Natural killer cell (primary cell): ENCODE results near the gene RAPGEF2. TPM values are rescaled to one million over a fixed set of nuclear protein-coding genes. Genes with fewer than 3 reads are reported as not detected.

Source experiments
- ATAC-seq, 3 donors: fragments of 150-1000 bp in 2 of 3; fragments of 200-7000 bp in 1 of 3; cut with Tn5 transposase; 1 replicate in 1 of 3; 2 replicates in 2 of 3; pipeline ENCODE4 v1.10.0; 2021; ENCODE audit warnings: mild to moderate bottlenecking in 2 of 3, moderate library complexity in 2 of 3
- DNase-seq, 2 donors: peaks; one replicate each; pipeline versions ENCODE4 v3.0.0 to v3.0.0-alpha.2; 2013 to 2021; ENCODE audit warnings: mixed read lengths in 1 of 2
- H3K27ac ChIP-seq: one replicate; pipeline ENCODE4 v1.5.1; 2013; ENCODE audit warnings: mild to moderate bottlenecking, low read length
- H3K27me3 ChIP-seq: one replicate; pipeline ENCODE4 v1.6.1; 2013; ENCODE audit warnings: low read length; ENCODE audit not compliant: control insufficient read depth, insufficient read depth
- H3K36me3 ChIP-seq: one replicate; pipeline ENCODE4 v1.6.1; 2013; ENCODE audit warnings: low read length; ENCODE audit not compliant: control insufficient read depth, insufficient read depth
- H3K4me1 ChIP-seq: one replicate; pipeline ENCODE4 v1.6.1; 2013; ENCODE audit warnings: low read length; ENCODE audit not compliant: control insufficient read depth, insufficient read depth
- H3K4me3 ChIP-seq: one replicate; pipeline ENCODE4 v1.5.1; 2013; ENCODE audit warnings: low read length
- H3K9me3 ChIP-seq: one replicate; pipeline ENCODE4 v1.6.1; 2013; ENCODE audit warnings: low read length; ENCODE audit not compliant: control insufficient read depth, insufficient read depth
- H3K27ac Mint-ChIP-seq, 2 donors: one replicate each; pipeline ENCODE4 v1.8.0; 2022; ENCODE audit warnings: mild to moderate bottlenecking in 2 of 2, mixed read lengths in 2 of 2, moderate library complexity in 1 of 2
- H3K27me3 Mint-ChIP-seq, 2 donors: one replicate each; pipeline ENCODE4 v1.8.0; 2022; ENCODE audit warnings: low read depth in 2 of 2, mixed read lengths in 2 of 2
- H3K36me3 Mint-ChIP-seq: one replicate; pipeline ENCODE4 v1.8.0; 2022; ENCODE audit warnings: mixed read lengths
- H3K4me1 Mint-ChIP-seq, 2 donors: one replicate each; pipeline ENCODE4 v1.8.0; 2022; ENCODE audit warnings: mixed read lengths in 2 of 2
- H3K4me3 Mint-ChIP-seq: one replicate; pipeline ENCODE4 v1.8.0; 2022; ENCODE audit warnings: mild to moderate bottlenecking, moderate library complexity, mixed read lengths
- H3K9me3 Mint-ChIP-seq, 2 donors: one replicate each; pipeline ENCODE4 v1.8.0; 2022; ENCODE audit warnings: mixed read lengths in 2 of 2
- WGBS: methylation state at CpG from one replicate; pipeline ENCODE4 v1.1.7; 2013; ENCODE audit warnings: missing lambda C conversion rate; ENCODE audit not compliant: insufficient coverage; 5-methylcytosine and 5-hydroxymethylcytosine counted together
- intact Hi-C: fragments of 100-400 bp; cut with micrococcal nuclease; formaldehyde crosslinking; loops from one replicate; pipeline ENCODE4 v1.14.2; 2022
- total RNA-seq, 4 donors: library from RNA; stranded (reverse); fragments of 120-200 nt in 1 of 4; gene quantifications; one replicate each; pipeline versions ENCODE4 v1.2.3 to v1.2.4, GENCODE V29; 2013 to 2022
- TF ChIP-seq, protein P1 (sequence below): fragments of 200-600 bp; IDR thresholded peaks from one replicate; pipeline ENCODE4 v1.8.0; 2022; ENCODE audit warnings: antibody characterized with exemption

The RAPGEF2 gene
- total RNA-seq, 3 donors from 2014 or later (not counting 1 experiment from before 2014, with no cell fraction given): 21.9 to 55.6 (median 27.6) TPM

DNA sequence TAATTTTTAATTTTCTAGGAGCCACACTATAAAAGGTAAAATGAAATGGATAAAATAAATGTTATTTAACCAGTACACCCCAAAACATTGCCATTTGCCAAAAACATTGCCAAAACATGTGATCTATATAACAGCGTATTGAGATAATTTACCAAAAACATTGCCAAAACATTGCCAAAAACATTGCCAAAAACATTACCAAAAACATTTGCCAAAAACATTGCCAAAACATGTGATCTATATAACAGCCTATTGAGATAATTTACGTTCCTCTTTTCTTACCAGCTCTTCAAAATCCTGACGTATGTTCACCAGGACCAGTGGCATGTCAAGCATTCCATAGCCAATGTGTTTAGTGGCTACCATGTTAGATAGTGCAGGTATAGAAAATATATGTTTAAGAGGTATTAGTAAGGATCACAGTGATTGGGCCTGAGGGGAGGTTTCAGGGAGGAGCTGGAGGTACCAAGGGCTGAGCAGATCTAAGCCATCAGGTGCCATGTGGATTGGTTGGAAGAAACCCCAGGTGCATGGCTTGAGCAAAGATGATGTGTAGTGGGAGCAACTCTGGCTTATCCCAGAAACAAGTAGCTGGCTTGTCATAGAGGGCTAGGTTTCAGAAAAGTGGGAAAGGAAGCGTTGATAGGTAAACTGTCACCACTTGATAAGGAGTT, 42.6 kb downstream of the RAPGEF2 start:
- ATAC-seq: no peak
- Mint-ChIP-seq H3K4me3 (no peak overlapping the region), H3K36me3 (no peaks in the 10 kb centered on the region), H3K27me3 (peaks cover 0 to 2% of the 10 kb centered on the region in 2 donors), H3K27ac (no peak overlapping the region), H3K9me3 (no peaks in the 10 kb centered on the region), H3K4me1 (no peaks in the 10 kb centered on the region)
- 97% methylated on average over 4 of the region's 4 CpGs for WGBS
- no peak overlapping the region for H3K27ac ChIP-seq
- no peak for DNase-seq
- TF ChIP-seq, protein P1, sequence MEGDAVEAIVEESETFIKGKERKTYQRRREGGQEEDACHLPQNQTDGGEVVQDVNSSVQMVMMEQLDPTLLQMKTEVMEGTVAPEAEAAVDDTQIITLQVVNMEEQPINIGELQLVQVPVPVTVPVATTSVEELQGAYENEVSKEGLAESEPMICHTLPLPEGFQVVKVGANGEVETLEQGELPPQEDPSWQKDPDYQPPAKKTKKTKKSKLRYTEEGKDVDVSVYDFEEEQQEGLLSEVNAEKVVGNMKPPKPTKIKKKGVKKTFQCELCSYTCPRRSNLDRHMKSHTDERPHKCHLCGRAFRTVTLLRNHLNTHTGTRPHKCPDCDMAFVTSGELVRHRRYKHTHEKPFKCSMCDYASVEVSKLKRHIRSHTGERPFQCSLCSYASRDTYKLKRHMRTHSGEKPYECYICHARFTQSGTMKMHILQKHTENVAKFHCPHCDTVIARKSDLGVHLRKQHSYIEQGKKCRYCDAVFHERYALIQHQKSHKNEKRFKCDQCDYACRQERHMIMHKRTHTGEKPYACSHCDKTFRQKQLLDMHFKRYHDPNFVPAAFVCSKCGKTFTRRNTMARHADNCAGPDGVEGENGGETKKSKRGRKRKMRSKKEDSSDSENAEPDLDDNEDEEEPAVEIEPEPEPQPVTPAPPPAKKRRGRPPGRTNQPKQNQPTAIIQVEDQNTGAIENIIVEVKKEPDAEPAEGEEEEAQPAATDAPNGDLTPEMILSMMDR: no peak
- H3K27me3 ChIP-seq: no peaks in the 10 kb centered on the region
- H3K9me3 ChIP-seq: no peaks in the 10 kb centered on the region
- intact Hi-C loops: no loop called here
- H3K4me3 ChIP-seq: no peak overlapping the region
- no peaks in the 10 kb centered on the region for H3K36me3 ChIP-seq
- H3K4me1 ChIP-seq: no peaks in the 10 kb centered on the region

DNA sequence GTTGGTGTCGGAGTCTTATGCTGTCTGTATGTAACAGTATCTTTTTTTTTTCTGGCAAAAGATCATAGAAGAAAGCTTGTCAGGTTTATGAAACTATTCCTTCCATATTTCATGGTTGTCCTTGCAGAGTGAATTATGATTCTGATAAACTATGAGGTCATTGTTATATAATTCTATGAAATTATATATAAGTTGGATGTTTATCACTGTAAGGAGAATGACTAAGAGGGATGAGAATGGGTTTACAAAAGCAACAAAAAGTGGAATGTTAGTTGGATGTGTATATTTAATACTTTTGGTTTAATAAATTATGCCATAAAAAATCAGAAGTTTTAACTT, 43.1 kb downstream of the RAPGEF2 start:
- Mint-ChIP-seq H3K4me1 (no peaks in the 10 kb centered on the region), H3K27ac (no peak overlapping the region), H3K27me3 (peaks cover 0 to 2% of the 10 kb centered on the region in 2 donors), H3K36me3 (no peaks in the 10 kb centered on the region), H3K9me3 (no peaks in the 10 kb centered on the region), H3K4me3 (no peak overlapping the region)
- Histone ChIP-seq H3K36me3 (no peaks in the 10 kb centered on the region), H3K4me3 (no peak overlapping the region), H3K27me3 (no peaks in the 10 kb centered on the region), H3K9me3 (no peaks in the 10 kb centered on the region), H3K4me1 (no peaks in the 10 kb centered on the region), H3K27ac (no peak overlapping the region)
- intact Hi-C loops: no loop called here
- DNase-seq (no peak), ATAC-seq (no peak)
- 100% methylated on average over 1 of the region's 1 CpG for WGBS
- TF ChIP-seq, protein P1: no peak

DNA sequence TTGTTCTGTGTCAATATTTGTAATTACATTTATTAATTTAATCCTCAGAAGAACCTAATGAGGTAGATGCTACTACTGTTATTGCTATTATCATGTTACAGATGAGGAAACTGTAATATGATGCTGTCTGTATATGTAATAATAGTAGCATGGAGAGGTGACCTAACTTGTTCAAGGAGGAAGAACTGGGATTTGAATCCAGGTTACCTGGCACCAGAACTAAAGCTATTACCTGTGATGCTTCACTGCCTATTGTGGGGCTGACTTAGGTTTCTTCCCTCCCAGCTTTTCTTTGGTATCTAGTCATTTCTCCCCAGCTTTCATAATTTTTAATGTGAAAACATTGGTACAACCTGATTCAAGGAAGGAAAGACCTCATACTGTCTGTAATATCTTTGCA, 43.6 kb downstream of the RAPGEF2 start:
- Mint-ChIP-seq H3K4me3 (no peak overlapping the region), H3K27ac (no peak overlapping the region), H3K4me1 (no peaks in the 10 kb centered on the region), H3K36me3 (no peaks in the 10 kb centered on the region), H3K27me3 (peaks cover 0 to 2% of the 10 kb centered on the region in 2 donors), H3K9me3 (no peaks in the 10 kb centered on the region)
- ATAC-seq: no peak
- H3K36me3 ChIP-seq: no peaks in the 10 kb centered on the region
- H3K27ac ChIP-seq: no peak overlapping the region
- no peak for DNase-seq
- no peaks in the 10 kb centered on the region for H3K27me3 ChIP-seq
- H3K4me3 ChIP-seq: no peak overlapping the region
- intact Hi-C loops: no loop called here
- no peaks in the 10 kb centered on the region for H3K9me3 ChIP-seq
- TF ChIP-seq, protein P1: no peak
- H3K4me1 ChIP-seq: no peaks in the 10 kb centered on the region

DNA sequence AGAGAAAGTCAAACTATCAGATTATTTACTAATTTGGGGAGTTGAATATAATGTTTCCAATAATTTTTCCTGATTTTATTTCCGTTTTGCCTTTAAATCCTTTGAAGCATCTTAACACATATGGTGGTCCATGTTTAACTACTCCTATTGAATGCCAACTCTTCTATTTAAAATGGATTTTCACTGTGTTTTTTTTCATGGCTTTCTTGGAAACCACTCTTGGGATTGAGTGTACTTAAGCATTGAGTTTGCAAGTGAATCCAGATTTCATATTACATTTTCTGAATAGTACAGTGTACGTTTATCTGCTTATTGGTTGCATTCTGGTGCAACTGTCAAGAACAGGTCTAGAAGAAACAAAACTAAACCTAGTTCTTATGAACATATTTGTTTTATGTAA, 45.6 kb downstream of the RAPGEF2 start:
- ATAC-seq (no peak), DNase-seq (no peak)
- peaks cover 0 to 2% of the 10 kb centered on the region in 2 donors for H3K27me3 Mint-ChIP-seq
- Histone ChIP-seq H3K36me3 (no peaks in the 10 kb centered on the region), H3K27ac (no peak overlapping the region), H3K4me3 (no peak overlapping the region), H3K27me3 (no peaks in the 10 kb centered on the region), H3K4me1 (no peaks in the 10 kb centered on the region), H3K9me3 (no peaks in the 10 kb centered on the region)
- H3K27ac Mint-ChIP-seq: no peak overlapping the region
- H3K4me3 Mint-ChIP-seq: no peak overlapping the region
- no peaks in the 10 kb centered on the region for H3K9me3 Mint-ChIP-seq
- intact Hi-C loops: no loop called here
- WGBS: 100% methylated on average over 1 of the region's 2 CpGs
- TF ChIP-seq, protein P1: no peak
- H3K4me1 Mint-ChIP-seq: no peaks in the 10 kb centered on the region
- no peaks in the 10 kb centered on the region for H3K36me3 Mint-ChIP-seq
